ENCODE measurements around the gene ARID1A. TPM values are rescaled to one million over a fixed set of nuclear protein-coding genes. Genes with fewer than 3 reads are reported as not detected.

The ARID1A gene
- total and polyA plus RNA-seq, 8 donors, result 14.8 to 39.9 (median 25.5) TPM

GRCh38 chr1:26745191-26745590, 49.4 kb downstream of the ARID1A start:
- no peak for TF ChIP-seq CTCF (IDR thresholded peaks at IDR 0.05)
- peaks cover 0 to 6% (median 0%) of the 10 kb centered on the region in 3 donors for H3K36me3 ChIP-seq
- WGBS, 2 donors, result 71 to 76% methylated on average over 5 of the region's 5 CpGs
- H3K9me3 ChIP-seq, result no peaks in the 10 kb centered on the region
- no peak for FAIRE-seq
- no peak overlapping the region for H3K4me3 ChIP-seq
- no peak for ATAC-seq
- DNase-seq, result no peak
- H3K27me3 ChIP-seq, result no peaks in the 10 kb centered on the region
- H3K4me1 ChIP-seq, result peaks cover 6 to 16% (median 12%) of the 10 kb centered on the region in 3 donors
- intact Hi-C loops (cut with DNase I), result no loop called here
- peak overlapping the region in 1 of 4 donors; percentile 48 for H3K27ac ChIP-seq

- no peak overlapping the region for H3K27ac ChIP-seq
- H3K9me3 ChIP-seq, result no peaks in the 10 kb centered on the region
- no peaks in the 10 kb centered on the region for H3K27me3 ChIP-seq
- no peak for ATAC-seq
- no peak for DNase-seq
- H3K36me3 ChIP-seq, result peaks cover 0 to 6% (median 0%) of the 10 kb centered on the region in 3 donors
- intact Hi-C loops (cut with DNase I), result no loop called here
- no peak for TF ChIP-seq CTCF (IDR thresholded peaks at IDR 0.05)
- H3K4me3 ChIP-seq, result no peak overlapping the region
- FAIRE-seq, result no peak
- WGBS, 2 donors, result 94 to 96% methylated on average over 5 of the region's 5 CpGs
- H3K4me1 ChIP-seq, result peaks cover 0 to 3% (median 0%) of the 10 kb centered on the region in 3 donors
These were observed 51.2 kb downstream of the ARID1A start for GRCh38 chr1:26747048-26747447.

- peaks cover 0 to 6% (median 0%) of the 10 kb centered on the region in 3 donors for H3K36me3 ChIP-seq
These were observed 52.5 kb downstream of the ARID1A start for GRCh38 chr1:26748351-26748750.

GRCh38 chr1:26749458-26749857, 53.6 kb downstream of the ARID1A start:
- no peak for TF ChIP-seq CTCF (IDR thresholded peaks at IDR 0.05)
- H3K4me3 ChIP-seq, result no peak overlapping the region
- peak in 1 of 4 donors; percentile 13 for ATAC-seq
- WGBS, 2 donors, result 60% methylated on average over 5 of the region's 5 CpGs
- DNase-seq, result no peak
- peaks cover 0 to 11% (median 0%) of the 10 kb centered on the region in 3 donors for H3K36me3 ChIP-seq
- no peak for FAIRE-seq
- H3K4me1 ChIP-seq, result peaks cover 0 to 3% (median 0%) of the 10 kb centered on the region in 3 donors
- intact Hi-C loops (cut with DNase I), result no loop called here
- H3K9me3 ChIP-seq, result no peaks in the 10 kb centered on the region
- H3K27ac ChIP-seq, result no peak overlapping the region
- no peaks in the 10 kb centered on the region for H3K27me3 ChIP-seq

More at GRCh38 chr1:26748351-26748750, 52.5 kb downstream of the ARID1A start:
- no peak overlapping the region for H3K4me3 ChIP-seq
- no peak for DNase-seq
- H3K4me1 ChIP-seq, result peaks cover 0 to 3% (median 0%) of the 10 kb centered on the region in 3 donors
- H3K9me3 ChIP-seq, result no peaks in the 10 kb centered on the region
- peak overlapping the region in 1 of 4 donors; percentile 3 for H3K27ac ChIP-seq
- intact Hi-C loops (cut with DNase I), result no loop called here
- WGBS, 2 donors, result 91 to 92% methylated on average over 1 of the region's 1 CpG
- FAIRE-seq, result no peak
- ATAC-seq, result no peak
- no peak for TF ChIP-seq CTCF (IDR thresholded peaks at IDR 0.05)
- no peaks in the 10 kb centered on the region for H3K27me3 ChIP-seq

- Histone ChIP-seq H3K4me1 (peaks cover 0 to 3% (median 0%) of the 10 kb centered on the region in 3 donors), H3K4me3 (no peak overlapping the region), H3K27ac (no peak overlapping the region), H3K36me3 (peaks cover 0 to 8% (median 0%) of the 10 kb centered on the region in 3 donors), H3K9me3 (no peaks in the 10 kb centered on the region), H3K27me3 (no peaks in the 10 kb centered on the region)
- no peak for ATAC-seq
- no peak for FAIRE-seq
- intact Hi-C loops (cut with DNase I), result no loop called here
- no peak for DNase-seq
- no peak for TF ChIP-seq CTCF (IDR thresholded peaks at IDR 0.05)
- WGBS, 2 donors, result 82 to 96% methylated on average over 1 of the region's 1 CpG
These were observed 54.6 kb downstream of the ARID1A start for GRCh38 chr1:26750428-26750827.

Data from pancreas (tissue), 10 donors.